GM21723 (cell line): ENCODE data around the gene MAPK8IP2.

Source experiments
- ATAC-seq: cut with Tn5 transposase; IDR thresholded peaks from one replicate; pipeline ENCODE4 v1.9.1; 2021; ENCODE audit warnings: mild to moderate bottlenecking, moderate library complexity; ENCODE audit not compliant: unreplicated experiment

Gene MAPK8IP2

GRCh38 chr22:50574383-50574755 is 26.2 kb upstream of the MAPK8IP2 start:
- no peak for ATAC-seq

GRCh38 chr22:50575426-50575941 is 25.1 kb upstream of the MAPK8IP2 start:
- ATAC-seq = no peak

DNA sequence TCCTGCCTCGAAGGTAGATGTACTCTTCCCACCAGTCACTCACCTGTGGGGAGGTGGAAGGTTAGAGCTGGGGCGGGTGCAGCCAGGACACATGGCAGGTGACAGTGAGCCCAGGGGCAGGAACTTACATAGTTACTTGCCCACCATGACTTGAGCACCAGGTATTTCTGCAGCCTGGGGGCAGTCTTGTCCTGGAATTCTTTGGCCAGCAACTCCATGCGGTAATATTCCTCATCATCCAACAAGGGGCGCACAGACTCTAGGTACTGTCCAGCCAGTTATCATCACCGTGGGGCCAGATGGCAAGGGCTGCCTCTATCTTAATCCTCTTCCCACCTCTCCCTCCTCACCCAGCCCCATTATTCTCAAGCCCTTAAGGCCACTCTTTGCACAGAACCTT is 24.5 kb upstream of the MAPK8IP2 start:
- no peak for ATAC-seq

DNA sequence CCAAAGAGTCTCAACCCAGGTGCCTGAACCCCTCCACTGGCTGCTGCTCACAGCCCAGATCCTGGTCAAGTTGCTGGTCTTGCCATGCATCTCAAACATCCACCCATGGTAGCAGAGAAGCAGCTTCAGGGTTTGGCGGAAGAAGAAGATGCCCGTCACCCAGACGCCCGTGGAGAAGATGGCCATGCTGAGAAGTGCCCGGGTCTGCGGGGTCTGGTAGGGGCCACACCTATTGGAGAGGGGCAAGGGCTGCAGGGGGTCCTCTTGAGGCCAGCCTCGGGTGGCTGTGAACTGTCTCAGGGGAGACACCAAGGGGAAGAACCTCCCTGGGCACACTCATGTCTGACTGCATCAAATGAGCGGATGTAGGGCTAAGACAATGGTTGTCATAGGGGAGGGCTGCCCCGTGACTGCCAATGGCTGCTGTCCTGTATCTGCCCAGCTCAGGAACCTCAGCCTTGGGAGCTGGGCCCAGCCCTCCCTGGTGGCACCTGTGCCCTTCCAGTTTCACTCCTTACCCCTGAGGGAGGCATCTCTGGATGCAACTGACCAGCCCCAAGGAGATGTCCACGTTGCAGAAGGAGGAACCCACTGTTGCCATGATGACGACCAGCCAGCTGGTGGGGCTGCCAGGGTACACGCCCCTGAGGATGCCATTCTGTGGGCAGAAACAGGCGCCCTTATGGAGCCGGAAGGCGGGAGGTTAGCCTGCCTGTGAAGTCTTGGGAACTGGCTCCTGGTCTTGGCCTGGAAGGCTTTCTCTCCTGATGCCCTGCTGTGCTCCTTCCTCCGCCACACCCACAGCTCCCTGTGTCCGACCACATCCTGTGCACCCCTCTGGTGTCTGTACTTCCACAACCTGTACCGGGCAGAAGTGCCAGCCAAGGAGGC is 23.5 kb upstream of the MAPK8IP2 start:
- no peak for ATAC-seq

DNA sequence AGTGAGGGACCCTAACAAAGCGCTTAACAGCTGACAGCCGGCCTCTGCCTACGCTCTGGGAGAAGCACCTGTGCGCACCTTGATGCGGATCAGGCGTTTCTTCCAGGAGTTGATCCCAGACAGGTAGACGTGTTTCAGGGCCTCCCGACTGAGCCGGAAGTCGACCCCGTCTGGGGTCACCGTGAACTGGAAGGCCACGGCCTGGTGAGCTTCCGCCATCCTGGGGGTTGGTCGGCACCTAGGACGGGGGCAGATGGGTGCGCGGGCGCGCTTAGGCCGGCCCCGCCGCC is 23.0 kb upstream of the MAPK8IP2 start:
- no peak for ATAC-seq

- no peak for ATAC-seq
These were observed 22.4 kb upstream of the MAPK8IP2 start, which contains the start of gene CPT1B for GRCh38 chr22:50577987-50578775. CPT1B (minus strand) TSS chr22:50578427; CDS start chr22:50577915, 512 bp downstream.

DNA sequence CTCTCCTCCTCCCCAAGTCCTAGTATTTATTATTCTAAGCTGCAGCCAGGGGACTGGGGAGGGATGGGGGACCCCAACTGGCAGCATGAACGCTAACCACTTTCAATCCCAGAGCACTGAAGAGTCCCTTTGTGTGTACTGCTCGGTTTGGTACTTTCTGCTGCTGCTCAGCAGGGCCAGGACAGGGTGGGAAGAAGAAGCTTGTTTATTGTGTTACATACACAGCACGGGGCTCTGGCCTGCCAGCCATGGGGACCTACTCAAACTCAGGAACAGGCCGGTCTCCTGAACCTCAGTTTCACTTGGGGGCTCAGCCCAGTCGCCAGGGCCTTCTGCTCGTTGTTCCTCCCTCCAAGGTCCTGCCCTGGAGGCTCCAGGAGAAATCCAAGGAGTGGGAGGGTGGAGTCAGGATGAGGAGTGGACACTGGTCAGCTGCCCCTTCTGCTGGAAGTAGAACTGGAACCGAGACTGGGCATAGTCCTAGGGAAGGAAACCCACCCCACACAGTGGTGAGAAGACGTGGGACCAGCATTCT is 21.8 kb upstream of the MAPK8IP2 start:
- no peak for ATAC-seq

GRCh38 chr22:50579752-50580151 is 20.8 kb upstream of the MAPK8IP2 start:
- no peak for ATAC-seq

DNA sequence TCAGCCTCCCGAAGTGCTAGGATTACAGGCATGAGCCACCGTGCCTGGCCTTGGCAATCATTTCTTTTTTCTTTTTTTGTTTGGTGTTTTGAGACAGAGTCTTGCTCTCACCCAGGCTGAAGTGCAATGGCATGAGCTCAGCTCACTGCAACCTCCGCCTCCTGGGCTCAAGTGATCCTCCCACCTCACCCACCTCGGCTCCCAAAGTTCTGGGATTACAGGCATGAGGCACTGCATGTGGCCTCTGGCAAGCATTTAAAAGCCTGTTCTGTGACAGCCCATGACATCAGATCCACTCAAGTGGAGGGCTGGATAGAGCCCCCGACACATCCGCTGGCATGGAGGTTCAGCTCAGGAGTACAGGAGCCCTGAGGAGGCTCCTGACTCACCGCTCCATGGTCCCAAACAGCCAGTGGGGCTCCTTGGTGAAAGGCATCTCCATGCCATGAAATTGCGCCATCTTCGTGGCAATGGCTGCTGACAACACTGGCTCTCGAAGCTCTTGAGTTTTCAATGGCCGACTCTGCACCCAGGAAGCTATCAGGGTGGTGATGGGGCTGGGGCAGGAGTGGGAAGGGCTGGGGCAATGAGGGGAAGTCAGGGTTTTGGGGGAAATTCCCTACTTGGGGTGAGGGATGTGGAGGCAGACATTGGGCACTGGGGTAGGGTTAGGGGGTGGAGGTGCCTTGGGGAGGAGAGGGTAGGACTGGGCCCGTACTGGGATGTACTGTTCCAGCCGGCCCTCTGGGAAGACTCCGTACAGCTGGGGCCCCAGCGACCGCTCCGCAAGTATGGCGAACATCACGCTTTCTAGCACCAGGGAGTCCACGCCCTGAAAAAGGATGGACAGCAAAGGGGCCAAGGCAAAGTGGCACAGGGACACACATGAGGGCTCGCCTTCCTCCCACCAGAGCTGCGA is 19.3 kb upstream of the MAPK8IP2 start:
- no peak for ATAC-seq

DNA sequence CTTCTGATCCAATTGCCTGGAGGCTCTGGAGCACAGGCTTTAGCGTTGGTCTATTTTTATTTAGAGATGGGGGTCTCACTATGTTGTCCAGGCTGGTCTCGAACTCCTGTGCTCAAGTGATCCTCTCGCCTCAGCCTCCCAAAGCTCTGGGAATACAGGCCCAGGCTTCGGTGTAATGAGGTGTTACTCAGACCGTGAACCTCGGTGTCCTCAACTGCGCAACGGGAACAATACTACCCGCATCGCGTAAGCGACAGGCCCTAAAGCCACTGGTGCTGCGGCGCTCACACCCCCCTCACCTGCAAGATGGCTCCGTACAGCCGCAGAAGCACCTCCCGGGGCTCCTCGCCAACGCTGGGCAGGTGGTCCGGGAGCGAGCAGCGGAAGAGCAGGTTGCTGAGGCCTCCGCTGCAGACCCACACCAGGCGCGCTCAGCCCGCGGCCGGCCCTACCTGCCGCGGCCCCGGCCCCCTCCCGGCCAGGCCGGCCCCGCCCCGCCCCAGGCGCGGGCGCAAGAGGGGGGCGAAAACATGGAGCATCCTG is 18.6 kb upstream of the MAPK8IP2 start:
- peak; percentile 27 for ATAC-seq

DNA sequence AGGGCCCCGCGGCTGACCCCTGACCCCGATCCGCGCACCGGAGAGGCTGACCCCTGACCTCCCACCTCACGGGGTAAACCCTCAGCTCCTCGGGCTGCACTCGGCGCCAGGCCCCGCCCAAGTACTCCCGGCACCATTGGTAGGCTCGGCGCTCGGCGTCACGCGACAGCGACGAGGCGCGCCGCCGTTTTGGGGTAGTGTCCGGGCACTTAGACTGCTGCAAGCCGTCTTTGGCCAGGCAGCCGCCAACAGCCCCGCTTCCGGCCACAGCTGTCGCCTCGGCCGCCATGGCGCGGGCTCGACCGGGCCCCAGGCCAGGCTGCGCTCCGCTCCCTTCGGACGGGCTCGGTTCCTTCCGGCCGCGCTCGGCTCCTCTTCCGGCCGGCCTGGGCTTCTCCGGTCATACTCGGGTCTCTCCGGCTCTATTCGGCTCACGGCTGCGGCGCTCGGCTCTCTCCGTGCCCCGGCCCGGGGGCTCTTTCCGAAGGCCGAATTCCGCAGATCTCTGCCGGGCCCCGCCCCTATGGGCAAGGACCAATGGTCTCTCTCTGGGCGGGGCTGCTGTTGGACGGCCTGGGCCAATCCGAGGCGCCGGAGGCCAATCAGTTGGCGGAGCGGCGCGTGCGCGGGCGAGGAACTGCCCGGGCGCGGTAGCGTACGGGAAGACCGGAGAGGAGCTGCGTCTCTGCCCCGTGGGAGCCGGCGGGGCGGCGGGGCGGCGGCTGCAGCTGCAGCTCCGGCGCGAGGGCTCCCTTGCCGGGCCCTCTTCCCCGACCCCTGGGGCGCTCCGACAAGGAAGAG is 17.9 kb upstream of the MAPK8IP2 start, which contains the start of gene CHKB:
Gene CHKB, minus strand, starts transcription at position 357 of the 801 bp plus-strand sequence. Its CDS starts 68 bp downstream, at position 289.
- peak; percentile 84 for ATAC-seq

DNA sequence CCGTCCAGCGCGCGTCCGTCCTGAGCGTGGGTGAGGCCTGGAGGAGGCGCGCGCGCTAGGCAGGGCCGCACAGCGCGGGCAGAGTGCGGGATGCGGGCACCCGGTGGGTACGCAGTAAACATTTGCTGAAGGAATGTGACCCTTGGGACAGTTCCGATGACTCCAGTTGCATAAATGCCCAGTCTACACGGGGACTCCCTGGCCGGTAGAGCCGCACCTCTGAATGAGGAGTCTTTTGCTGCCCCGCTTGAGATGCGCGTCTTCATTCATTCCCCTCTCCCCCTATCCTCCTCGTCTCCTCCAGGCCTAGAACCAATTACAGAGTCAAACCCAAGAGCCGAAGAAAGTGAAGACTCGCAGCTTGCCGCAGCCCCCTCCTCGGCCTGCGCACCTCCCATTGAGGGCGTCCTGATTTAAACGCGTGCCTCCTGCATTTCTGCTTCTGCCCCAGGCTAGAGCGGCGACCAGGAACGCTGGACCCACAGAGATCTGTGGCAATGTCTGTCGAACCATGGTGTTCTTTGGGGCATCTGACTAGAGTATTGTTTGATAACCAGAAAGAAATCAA is 17.2 kb upstream of the MAPK8IP2 start:
- ATAC-seq = peak; percentile 27

- ATAC-seq = no peak
These were observed 16.2 kb upstream of the MAPK8IP2 start for GRCh38 chr22:50584106-50585096.

- ATAC-seq = no peak
These were observed 15.4 kb upstream of the MAPK8IP2 start for GRCh38 chr22:50585238-50585637.

GRCh38 chr22:50585781-50586180 is 14.8 kb upstream of the MAPK8IP2 start:
- no peak for ATAC-seq

DNA sequence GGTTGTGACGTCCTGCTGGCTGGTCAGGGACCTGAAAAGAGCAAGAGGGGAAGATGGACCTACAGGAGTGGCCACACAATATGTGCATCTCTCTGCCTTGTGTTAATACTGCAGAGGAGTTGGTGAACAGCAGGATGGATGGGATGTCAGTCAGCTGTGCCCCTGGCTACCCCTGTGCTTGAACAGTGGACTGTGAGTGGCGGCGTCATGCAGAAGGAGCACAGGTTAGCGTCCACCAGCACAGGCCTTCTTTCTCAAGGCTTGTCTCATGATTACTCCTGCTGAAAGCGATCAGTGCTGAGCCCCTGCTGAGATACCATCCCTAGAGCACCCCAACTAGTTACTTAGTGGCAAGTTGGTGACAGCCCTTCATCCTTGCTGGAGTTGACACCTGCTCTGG is 14.2 kb upstream of the MAPK8IP2 start:
- ATAC-seq = no peak

DNA sequence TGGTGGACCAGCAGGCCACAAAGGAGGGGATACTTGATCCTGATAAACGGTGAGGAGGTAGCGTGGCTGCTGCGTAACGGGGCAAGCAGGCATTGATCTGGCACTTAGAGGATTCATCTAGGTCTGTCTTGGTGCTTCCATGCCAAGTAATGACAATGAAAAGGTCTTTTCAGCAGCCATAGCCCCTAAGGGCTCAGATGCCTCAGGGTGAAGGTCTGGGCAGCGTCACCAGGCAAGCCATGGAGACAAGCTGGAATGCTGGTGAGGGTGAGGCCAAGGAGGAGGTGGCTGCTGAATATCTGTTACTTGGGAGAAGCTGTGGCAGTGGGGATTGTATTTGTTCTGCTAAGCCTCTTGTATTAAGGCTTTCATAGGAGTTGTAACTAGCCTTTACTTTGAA is 13.2 kb upstream of the MAPK8IP2 start:
- no peak for ATAC-seq

DNA sequence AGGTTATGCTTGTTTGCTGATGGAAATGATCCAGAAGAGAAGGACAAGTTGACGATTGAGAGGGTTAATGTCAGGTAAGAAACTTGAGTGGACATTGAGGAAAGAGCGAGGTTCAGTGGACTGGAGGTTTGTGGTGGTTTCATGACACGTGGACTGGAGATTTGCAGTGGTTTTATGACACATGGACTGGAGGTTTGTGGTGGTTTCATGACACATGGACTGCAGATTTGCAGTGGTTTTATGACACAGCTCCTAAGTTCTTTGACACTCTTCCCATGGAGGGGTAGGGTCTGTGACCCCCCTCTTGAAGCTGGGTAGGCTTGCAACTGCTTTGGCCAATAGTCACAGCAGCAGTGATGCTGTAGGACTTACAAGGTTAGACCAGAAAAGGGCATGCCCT is 5.4 kb upstream of the MAPK8IP2 start:
- ATAC-seq = no peak
